Measurements from ENCODE around the gene APOBEC3G. TPM values are rescaled to one million over a fixed set of nuclear protein-coding genes. Genes with fewer than 3 reads are reported as not detected.
"Not testable (repeated sequence)": the region's sequence is repeated elsewhere in the genome, so short reads cannot be mapped to it uniquely, and the experiment has no call there.

Gene APOBEC3G
- total RNA-seq, 1 donor from 2014 or later = 4.2 TPM

DNA sequence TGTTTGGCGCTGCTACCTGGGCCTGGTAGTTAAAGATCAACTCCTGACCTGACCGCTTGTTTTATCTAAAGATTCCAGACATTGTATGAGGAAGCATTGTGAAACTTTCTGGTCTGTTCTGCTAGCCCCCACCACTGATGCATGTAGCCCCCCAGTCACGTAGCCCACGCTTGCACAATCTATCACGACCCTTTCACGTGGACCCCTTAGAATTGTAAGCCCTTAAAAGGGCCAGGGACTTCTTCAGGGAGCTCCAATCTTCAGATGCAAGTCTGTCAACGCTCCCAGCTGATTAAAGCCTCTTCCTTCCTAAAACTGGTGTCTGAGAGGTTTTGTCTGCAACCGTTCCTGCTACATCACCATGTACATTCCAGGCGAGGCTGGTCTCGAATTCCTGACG, 21.4 kb upstream of the APOBEC3G start:
- Histone ChIP-seq H3K27ac (replicated peaks) (no peak overlapping the region), H3K4me1 (no peaks in the 10 kb centered on the region), H3K36me3 (no peaks in the 10 kb centered on the region), H3K27me3 (ENCODE audit: low read depth) (no peaks in the 10 kb centered on the region), H3K9me3 (replicated peaks) (no peaks in the 10 kb centered on the region), H3K4me3 (no peak overlapping the region)
- DNase-seq = no peak
- intact Hi-C loops (cut with micrococcal nuclease) = no loop called here
- TF ChIP-seq, protein P1, sequence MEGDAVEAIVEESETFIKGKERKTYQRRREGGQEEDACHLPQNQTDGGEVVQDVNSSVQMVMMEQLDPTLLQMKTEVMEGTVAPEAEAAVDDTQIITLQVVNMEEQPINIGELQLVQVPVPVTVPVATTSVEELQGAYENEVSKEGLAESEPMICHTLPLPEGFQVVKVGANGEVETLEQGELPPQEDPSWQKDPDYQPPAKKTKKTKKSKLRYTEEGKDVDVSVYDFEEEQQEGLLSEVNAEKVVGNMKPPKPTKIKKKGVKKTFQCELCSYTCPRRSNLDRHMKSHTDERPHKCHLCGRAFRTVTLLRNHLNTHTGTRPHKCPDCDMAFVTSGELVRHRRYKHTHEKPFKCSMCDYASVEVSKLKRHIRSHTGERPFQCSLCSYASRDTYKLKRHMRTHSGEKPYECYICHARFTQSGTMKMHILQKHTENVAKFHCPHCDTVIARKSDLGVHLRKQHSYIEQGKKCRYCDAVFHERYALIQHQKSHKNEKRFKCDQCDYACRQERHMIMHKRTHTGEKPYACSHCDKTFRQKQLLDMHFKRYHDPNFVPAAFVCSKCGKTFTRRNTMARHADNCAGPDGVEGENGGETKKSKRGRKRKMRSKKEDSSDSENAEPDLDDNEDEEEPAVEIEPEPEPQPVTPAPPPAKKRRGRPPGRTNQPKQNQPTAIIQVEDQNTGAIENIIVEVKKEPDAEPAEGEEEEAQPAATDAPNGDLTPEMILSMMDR (IDR thresholded peaks at IDR 0.05; ENCODE audit: borderline replicate concordance) = no peak

DNA sequence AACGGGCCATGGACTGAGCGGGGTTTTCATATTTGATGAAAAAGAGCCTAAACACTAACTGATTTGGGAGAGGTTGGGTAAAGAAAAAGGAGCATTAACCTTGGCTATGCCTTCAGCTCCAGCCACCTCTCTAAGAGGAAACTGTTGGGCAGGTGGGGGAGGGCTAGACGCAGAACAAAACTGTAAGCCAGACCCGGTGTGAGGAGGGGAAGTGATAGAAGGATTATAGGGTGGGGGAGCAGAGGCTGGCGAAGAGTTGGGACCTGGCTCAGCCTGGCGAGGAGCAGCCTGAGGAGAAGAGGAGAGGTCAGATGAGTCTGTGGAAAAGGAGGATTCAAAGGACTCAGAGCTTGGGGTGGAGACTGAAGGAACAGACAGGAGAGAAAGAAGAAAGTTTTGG, 15.8 kb upstream of the APOBEC3G start:
- H3K4me3 ChIP-seq; H3K9me3 ChIP-seq (replicated peaks); DNase-seq; intact Hi-C loops (cut with micrococcal nuclease); H3K36me3 ChIP-seq; H3K4me1 ChIP-seq; H3K27me3 ChIP-seq (ENCODE audit: low read depth); H3K27ac ChIP-seq (replicated peaks): not testable (repeated sequence)

DNA sequence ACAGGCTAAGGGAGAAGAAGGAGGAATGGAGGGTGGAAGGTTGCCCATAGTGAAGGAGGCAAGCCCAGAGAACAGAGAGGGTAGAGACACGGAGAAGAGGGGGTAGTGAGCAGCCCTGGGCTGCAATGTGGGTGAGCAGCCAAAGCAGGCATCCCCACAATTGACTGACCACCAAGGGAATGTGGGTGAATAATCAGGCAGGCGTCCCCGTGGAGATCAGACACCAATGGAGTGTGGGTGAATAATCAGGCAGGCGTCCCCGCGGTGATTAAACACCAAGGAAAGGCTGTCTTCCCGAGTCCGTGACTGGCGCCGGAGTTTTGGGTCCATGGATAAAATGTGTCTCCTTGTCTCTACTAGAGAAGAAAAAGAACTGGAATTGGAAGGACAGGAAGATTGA, 15.1 kb upstream of the APOBEC3G start:
- intact Hi-C loops (cut with micrococcal nuclease) = not testable (repeated sequence)

DNA sequence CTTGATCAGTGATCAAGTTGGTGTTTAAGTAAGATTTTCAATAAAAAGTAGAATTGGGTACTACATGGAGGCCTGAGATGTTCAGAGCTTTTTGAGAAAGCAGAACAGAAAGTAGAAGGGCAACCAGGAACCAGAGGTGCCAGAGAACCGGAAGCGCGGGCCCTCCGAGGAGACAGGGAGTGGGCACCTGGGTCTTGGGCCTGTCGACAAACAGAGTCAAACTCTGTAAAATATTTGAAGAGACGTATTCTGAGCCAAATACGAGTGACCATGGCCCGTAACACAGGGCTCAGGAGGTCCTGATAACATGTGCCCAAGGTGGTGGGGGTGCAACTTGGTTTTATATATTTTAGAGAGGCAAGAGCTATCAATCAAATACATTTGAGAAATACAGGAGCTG, 13.2 kb upstream of the APOBEC3G start:
- H3K9me3 ChIP-seq (replicated peaks); H3K36me3 ChIP-seq; H3K4me1 ChIP-seq; DNase-seq; H3K27ac ChIP-seq (replicated peaks); intact Hi-C loops (cut with micrococcal nuclease); H3K4me3 ChIP-seq; H3K27me3 ChIP-seq (ENCODE audit: low read depth): not testable (repeated sequence)

More for the DNA sequence above, 15.1 kb upstream of the APOBEC3G start:
- not testable (repeated sequence) for H3K27ac ChIP-seq (replicated peaks); H3K4me3 ChIP-seq; H3K27me3 ChIP-seq (ENCODE audit: low read depth); H3K36me3 ChIP-seq; H3K9me3 ChIP-seq (replicated peaks); DNase-seq; H3K4me1 ChIP-seq

DNA sequence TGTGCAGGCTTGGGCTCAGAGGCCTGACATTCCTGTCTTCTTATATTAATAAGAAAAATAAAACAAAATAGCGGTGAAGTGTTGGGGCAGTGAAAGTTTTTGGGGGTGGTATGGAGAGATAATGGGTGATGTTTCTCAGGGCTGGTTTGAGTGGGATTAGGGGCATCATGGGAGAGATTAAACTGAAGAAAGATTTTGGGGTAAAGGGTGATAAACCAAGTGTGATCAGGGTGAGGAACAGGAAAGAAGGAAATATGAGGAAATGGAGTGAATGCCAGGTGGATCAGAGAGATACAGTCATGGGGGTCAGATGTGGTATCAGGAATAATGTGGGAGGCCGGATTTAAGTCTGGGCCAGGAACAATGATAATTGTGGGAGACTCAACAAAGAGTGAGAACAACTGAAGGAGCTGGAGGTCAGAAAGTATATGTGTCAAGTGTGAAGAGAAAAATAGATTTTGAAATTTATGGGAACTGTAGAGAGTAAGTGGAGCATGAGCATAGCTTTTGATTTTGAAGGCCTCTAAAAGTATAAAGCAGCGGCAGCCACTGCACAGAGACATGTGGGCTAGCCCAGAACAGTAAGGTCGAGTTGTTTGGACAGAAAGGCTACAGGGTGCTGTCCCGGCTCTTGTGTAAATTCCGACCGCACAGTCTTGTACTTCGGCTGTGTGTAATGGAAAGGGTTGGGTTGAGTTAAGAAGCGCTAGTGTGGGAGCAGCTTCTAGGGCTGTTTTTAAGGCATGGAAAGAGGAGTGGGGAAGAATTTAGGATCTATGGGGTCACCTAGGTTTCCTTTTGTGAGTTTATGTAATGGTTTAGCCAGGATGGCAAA, 10.4 kb upstream of the APOBEC3G start:
- intact Hi-C loops (cut with micrococcal nuclease); H3K4me3 ChIP-seq; H3K27me3 ChIP-seq (ENCODE audit: low read depth); H3K9me3 ChIP-seq (replicated peaks); DNase-seq; H3K27ac ChIP-seq (replicated peaks); H3K36me3 ChIP-seq; H3K4me1 ChIP-seq: not testable (repeated sequence)

DNA sequence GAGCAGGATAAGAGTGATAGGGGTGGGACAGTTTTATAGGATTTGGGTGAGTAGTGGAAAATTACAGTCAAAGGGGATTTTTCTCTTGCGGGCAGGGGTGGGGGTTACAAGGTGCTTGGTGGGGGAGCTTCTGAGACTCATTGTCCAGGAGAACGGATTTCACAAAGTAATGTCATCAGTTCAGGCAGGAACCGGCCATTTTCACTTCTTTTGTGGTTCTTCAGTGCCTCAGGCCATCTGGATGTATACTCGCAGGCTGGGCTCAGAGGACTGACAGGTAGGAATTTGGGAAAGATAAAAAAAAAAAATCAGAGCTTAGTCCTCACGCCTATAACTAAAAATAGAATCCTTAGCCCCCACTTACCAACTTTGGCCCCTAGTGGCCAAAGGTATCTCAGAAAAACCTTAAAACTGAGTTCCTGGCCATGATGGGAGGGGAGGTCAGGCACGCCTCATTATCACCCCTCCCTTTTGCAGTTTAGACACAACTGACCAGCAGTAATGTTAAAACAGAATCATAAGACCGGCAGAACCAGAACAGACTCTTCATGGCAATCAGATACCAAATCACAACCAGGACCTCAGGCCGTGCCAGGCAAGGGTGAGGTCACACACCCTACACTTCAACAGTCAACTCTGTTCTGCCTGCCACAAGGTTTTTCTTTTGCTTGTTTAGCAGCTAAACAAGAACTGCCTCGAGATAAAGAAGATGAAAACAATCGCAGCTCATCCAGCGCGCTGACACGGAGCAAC, 8.9 kb upstream of the APOBEC3G start:
- no peaks in the 10 kb centered on the region for H3K36me3 ChIP-seq
- intact Hi-C loops (cut with micrococcal nuclease) = no loop called here
- no peak overlapping the region for H3K27ac ChIP-seq (replicated peaks)
- TF ChIP-seq, protein P1 (IDR thresholded peaks at IDR 0.05; ENCODE audit: borderline replicate concordance) = no peak
- no peaks in the 10 kb centered on the region for H3K27me3 ChIP-seq (ENCODE audit: low read depth)
- DNase-seq = no peak
- H3K4me3 ChIP-seq = no peak overlapping the region
- no peaks in the 10 kb centered on the region for H3K9me3 ChIP-seq (replicated peaks)
- H3K4me1 ChIP-seq = peaks cover 7% of the 10 kb centered on the region

DNA sequence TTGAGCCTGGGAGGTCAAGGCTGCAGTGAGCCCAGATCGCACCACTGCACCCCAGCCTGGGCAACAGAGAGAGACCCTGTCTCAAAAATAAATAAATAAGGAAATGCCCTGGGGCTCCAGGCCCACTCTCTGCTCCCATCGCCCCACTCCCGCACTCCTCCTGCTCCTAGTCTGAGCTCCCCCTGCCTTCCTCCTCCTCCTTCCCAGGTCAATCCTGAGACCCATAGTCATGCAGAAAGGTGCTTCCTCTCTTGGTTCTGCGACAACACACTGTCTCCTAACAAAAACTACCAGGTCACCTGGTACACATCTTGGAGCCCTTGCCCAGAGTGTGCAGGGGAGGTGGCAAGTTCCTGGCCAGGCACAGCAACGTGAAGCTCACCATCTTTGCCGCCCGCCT, 6.9 kb upstream of the APOBEC3G start:
- H3K4me3 ChIP-seq = no peak overlapping the region
- DNase-seq = no peak
- no peaks in the 10 kb centered on the region for H3K9me3 ChIP-seq (replicated peaks)
- intact Hi-C loops (cut with micrococcal nuclease) = no loop called here
- no peaks in the 10 kb centered on the region for H3K27me3 ChIP-seq (ENCODE audit: low read depth)
- no peak overlapping the region for H3K27ac ChIP-seq (replicated peaks)
- peaks cover 7% of the 10 kb centered on the region for H3K4me1 ChIP-seq
- TF ChIP-seq, protein P1 (IDR thresholded peaks at IDR 0.05; ENCODE audit: borderline replicate concordance) = no peak
- H3K36me3 ChIP-seq = no peaks in the 10 kb centered on the region

DNA sequence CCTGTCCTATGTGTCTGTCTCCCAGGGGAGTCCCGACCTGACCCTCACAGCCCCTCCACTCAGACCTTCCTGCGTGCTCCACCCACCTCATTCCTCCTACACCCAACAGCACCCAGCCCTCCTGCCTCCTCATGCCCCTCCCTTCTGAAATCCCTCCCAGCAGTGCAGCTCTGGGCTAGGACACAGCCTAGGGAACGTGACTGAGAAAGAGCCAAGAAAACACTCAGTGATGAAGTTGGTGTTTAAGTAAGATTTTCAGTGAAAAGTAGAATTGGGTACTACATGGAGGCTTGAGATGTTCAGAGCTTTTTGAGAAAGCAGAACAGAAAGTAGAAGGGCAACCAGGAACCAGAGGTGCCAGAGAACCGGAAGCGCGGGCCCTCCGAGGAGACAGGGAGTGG, 4.5 kb upstream of the APOBEC3G start:
- DNase-seq; H3K9me3 ChIP-seq (replicated peaks); H3K4me3 ChIP-seq; intact Hi-C loops (cut with micrococcal nuclease); H3K27ac ChIP-seq (replicated peaks); H3K36me3 ChIP-seq; H3K27me3 ChIP-seq (ENCODE audit: low read depth): not testable (repeated sequence)
- peaks cover 12% of the 10 kb centered on the region for H3K4me1 ChIP-seq
